Astrocyte (in vitro differentiated cells and primary cell): ENCODE results near the gene SETD1A. TPM values are rescaled to one million over a fixed set of nuclear protein-coding genes. Genes with fewer than 3 reads are reported as not detected.

Experiments
- DNase-seq: peaks from one replicate; pipeline ENCODE4 v3.0.0-alpha.2; 2010; ENCODE audit warnings: low read depth
- FAIRE-seq: peaks from 2 replicates; lab custom pipeline; 2011; peaks lifted over from hg19 to GRCh38; lab: Jason Lieb, UNC
- H2AFZ ChIP-seq: 2 replicates; pipeline ENCODE4 v1.6.0; 2012; ENCODE audit warnings: low read depth, low read length, inconsistent platforms
- H3K27ac ChIP-seq: 2 replicates; pipeline ENCODE4 v1.5.1; 2011; ENCODE audit warnings: low read depth, low read length, inconsistent platforms
- H3K27me3 ChIP-seq: 2 replicates; pipeline ENCODE4 v1.6.0; 2011; ENCODE audit warnings: low read length, inconsistent platforms; ENCODE audit not compliant: insufficient read depth
- H3K36me3 ChIP-seq: 2 replicates; pipeline ENCODE4 v1.5.1; 2011; ENCODE audit warnings: low read length, inconsistent platforms; ENCODE audit not compliant: insufficient read depth
- H3K4me1 ChIP-seq: 2 replicates; pipeline ENCODE4 v1.5.1; 2011; ENCODE audit warnings: low read length, inconsistent platforms; ENCODE audit not compliant: insufficient read depth
- H3K4me2 ChIP-seq: 2 replicates; pipeline ENCODE4 v1.6.0; 2012; ENCODE audit warnings: low read length, inconsistent platforms
- H3K4me3 ChIP-seq: 2 replicates; pipeline ENCODE4 v1.5.1; 2011; ENCODE audit warnings: low read depth, mild to moderate bottlenecking, low read length, inconsistent platforms; ENCODE audit not compliant: insufficient read depth
- H3K79me2 ChIP-seq: 2 replicates; pipeline ENCODE4 v1.6.0; 2012; ENCODE audit warnings: mild to moderate bottlenecking, low read length, inconsistent platforms; ENCODE audit not compliant: insufficient read depth
- H3K9ac ChIP-seq: 2 replicates; pipeline ENCODE4 v1.6.0; 2012; ENCODE audit warnings: mild to moderate bottlenecking, low read length, inconsistent platforms
- H3K9me3 ChIP-seq: 2 replicates; pipeline ENCODE4 v1.5.1; 2012; ENCODE audit warnings: low read depth, mild to moderate bottlenecking, low read length, inconsistent platforms; ENCODE audit not compliant: insufficient read depth
- H4K20me1 ChIP-seq: 2 replicates; pipeline ENCODE4 v1.6.0; 2012; ENCODE audit warnings: low read length, inconsistent platforms; ENCODE audit not compliant: insufficient read depth
- H3K27ac Mint-ChIP-seq: one replicate; pipeline ENCODE4 v1.8.0; 2021; ENCODE audit warnings: mild to moderate bottlenecking, mixed read lengths; ENCODE audit not compliant: unreplicated experiment
- H3K27me3 Mint-ChIP-seq: one replicate; pipeline ENCODE4 v1.8.0; 2021; ENCODE audit warnings: low read depth, mixed read lengths; ENCODE audit not compliant: unreplicated experiment
- H3K36me3 Mint-ChIP-seq: one replicate; pipeline ENCODE4 v1.8.0; 2021; ENCODE audit warnings: low read depth, mixed read lengths; ENCODE audit not compliant: unreplicated experiment
- H3K4me1 Mint-ChIP-seq: one replicate; pipeline ENCODE4 v1.8.0; 2021; ENCODE audit warnings: low read depth, mixed read lengths; ENCODE audit not compliant: unreplicated experiment
- H3K4me3 Mint-ChIP-seq: one replicate; pipeline ENCODE4 v1.8.0; 2021; ENCODE audit warnings: mild to moderate bottlenecking, moderate library complexity, mixed read lengths; ENCODE audit not compliant: unreplicated experiment
- H3K9me3 Mint-ChIP-seq: one replicate; pipeline ENCODE4 v1.8.0; 2021; ENCODE audit warnings: mild to moderate bottlenecking, mixed read lengths; ENCODE audit not compliant: unreplicated experiment
- EZH2 ChIP-seq: IDR thresholded peaks from 2 replicates; pipeline ENCODE4 v1.6.1; 2012; ENCODE audit warnings: mild to moderate bottlenecking, low read length, inconsistent platforms; ENCODE audit not compliant: insufficient read depth
- total RNA-seq: library from RNA; stranded (reverse); gene quantifications from 2 replicates; pipeline ENCODE4 v1.2.1, GENCODE V29; 2021
- TF ChIP-seq, protein P1 (sequence below): IDR thresholded peaks from 2 replicates; pipeline ENCODE4 v1.5.1; 2011; ENCODE audit warnings: low read depth, mild to moderate bottlenecking, inconsistent platforms, low read length, moderate library complexity; ENCODE audit not compliant: insufficient read depth

Gene SETD1A
- total RNA-seq, 1 donor from 2014 or later: 18.7 TPM

DNA sequence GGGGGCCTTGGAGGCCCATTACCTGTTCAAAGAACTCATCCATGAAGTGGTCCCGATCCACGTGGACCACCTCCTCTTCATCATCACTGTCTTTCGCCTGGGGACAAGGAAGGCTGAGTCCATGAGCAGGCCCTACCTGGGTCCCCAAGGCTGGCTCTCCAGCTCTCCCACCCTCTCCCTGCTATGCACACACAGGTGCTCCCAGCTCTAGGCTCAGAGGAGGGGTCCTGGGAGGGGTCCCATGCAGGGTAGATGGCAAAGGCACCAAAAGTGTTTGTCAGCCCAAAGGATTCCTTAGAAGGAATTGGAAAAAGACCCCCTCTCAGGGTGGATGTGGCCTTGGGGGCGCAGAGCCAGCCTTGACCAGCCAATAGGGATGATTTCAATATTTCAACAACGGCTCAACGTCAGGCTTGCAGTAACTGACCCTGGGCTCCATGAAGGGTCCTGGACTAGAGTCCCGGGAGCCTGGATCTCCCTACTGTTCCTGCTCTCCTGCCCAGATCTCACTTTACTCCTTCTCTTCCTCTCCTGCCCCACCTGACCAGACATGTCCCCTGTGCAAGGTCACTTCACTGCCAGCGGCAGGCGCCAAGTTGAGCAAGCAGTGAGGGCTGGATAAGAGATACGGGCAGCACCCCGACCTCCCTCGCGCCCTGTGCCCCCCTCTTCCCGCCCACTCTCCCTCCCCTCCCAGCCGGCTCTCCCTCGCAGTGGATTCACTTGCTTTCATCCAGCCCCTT, 44.1 kb downstream of the SETD1A start:
- Histone ChIP-seq H2AFZ (no peak overlapping the region), H3K27ac (no peak overlapping the region), H3K4me3 (no peak overlapping the region), H3K9ac (no peak overlapping the region), H3K27me3 (no peaks in the 10 kb centered on the region), H3K4me2 (no peak overlapping the region), H3K9me3 (no peaks in the 10 kb centered on the region), H4K20me1 (peaks cover 11% of the 10 kb centered on the region), H3K4me1 (peaks cover 32% of the 10 kb centered on the region), H3K79me2 (peaks cover 44% of the 10 kb centered on the region), H3K36me3 (no peaks in the 10 kb centered on the region)
- Mint-ChIP-seq H3K36me3 (peaks cover 2% of the 10 kb centered on the region), H3K27me3 (no peaks in the 10 kb centered on the region), H3K4me3 (no peak overlapping the region), H3K27ac (peak overlapping the region; percentile 99), H3K4me1 (peaks cover 56% of the 10 kb centered on the region), H3K9me3 (no peaks in the 10 kb centered on the region)
- FAIRE-seq (no peak), DNase-seq (no peak)
- no peak for TF ChIP-seq EZH2
- TF ChIP-seq, protein P1, sequence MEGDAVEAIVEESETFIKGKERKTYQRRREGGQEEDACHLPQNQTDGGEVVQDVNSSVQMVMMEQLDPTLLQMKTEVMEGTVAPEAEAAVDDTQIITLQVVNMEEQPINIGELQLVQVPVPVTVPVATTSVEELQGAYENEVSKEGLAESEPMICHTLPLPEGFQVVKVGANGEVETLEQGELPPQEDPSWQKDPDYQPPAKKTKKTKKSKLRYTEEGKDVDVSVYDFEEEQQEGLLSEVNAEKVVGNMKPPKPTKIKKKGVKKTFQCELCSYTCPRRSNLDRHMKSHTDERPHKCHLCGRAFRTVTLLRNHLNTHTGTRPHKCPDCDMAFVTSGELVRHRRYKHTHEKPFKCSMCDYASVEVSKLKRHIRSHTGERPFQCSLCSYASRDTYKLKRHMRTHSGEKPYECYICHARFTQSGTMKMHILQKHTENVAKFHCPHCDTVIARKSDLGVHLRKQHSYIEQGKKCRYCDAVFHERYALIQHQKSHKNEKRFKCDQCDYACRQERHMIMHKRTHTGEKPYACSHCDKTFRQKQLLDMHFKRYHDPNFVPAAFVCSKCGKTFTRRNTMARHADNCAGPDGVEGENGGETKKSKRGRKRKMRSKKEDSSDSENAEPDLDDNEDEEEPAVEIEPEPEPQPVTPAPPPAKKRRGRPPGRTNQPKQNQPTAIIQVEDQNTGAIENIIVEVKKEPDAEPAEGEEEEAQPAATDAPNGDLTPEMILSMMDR: no peak

DNA sequence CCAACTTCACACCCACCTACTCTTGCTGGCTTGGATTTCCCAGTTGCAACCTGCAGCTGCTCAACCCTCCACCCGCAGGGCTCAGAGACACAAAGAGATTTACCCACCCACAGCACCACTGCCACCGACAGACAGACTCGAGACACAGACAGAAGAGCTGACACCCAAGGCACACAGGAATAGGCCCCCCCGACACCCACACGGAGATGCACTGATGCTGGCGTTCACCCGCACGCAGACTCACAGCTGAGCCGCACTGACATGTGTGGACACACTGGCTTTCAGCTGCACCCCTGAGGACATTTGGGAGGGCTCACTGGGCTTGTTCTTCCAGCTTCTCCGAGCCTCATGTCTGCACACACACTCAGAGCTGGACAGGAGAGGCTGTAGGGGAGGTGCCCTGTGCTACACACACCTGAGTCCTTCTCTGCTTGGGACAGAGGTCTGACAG, 44.7 kb downstream of the SETD1A start:
- Histone ChIP-seq H4K20me1 (peaks cover 11% of the 10 kb centered on the region), H3K4me1 (peaks cover 30% of the 10 kb centered on the region), H3K4me3 (no peak overlapping the region), H3K27me3 (no peaks in the 10 kb centered on the region), H3K9me3 (no peaks in the 10 kb centered on the region), H3K79me2 (peaks cover 47% of the 10 kb centered on the region), H3K4me2 (no peak overlapping the region), H3K36me3 (no peaks in the 10 kb centered on the region), H3K27ac (no peak overlapping the region), H2AFZ (no peak overlapping the region), H3K9ac (no peak overlapping the region)
- Mint-ChIP-seq H3K36me3 (peaks cover 2% of the 10 kb centered on the region), H3K4me1 (peaks cover 56% of the 10 kb centered on the region), H3K27me3 (no peaks in the 10 kb centered on the region), H3K4me3 (no peak overlapping the region), H3K27ac (peak overlapping the region; percentile 99), H3K9me3 (no peaks in the 10 kb centered on the region)
- DNase-seq (no peak), FAIRE-seq (no peak)
- TF ChIP-seq, protein P1: no peak
- no peak for TF ChIP-seq EZH2

GRCh38 chr16:31002862-31003341, 45.3 kb downstream of the SETD1A start:
- Histone ChIP-seq H3K4me2 (no peak overlapping the region), H3K27ac (no peak overlapping the region), H3K9ac (no peak overlapping the region), H3K27me3 (no peaks in the 10 kb centered on the region), H3K4me1 (peaks cover 30% of the 10 kb centered on the region), H4K20me1 (peaks cover 11% of the 10 kb centered on the region), H2AFZ (no peak overlapping the region), H3K36me3 (no peaks in the 10 kb centered on the region), H3K79me2 (peaks cover 53% of the 10 kb centered on the region), H3K4me3 (no peak overlapping the region), H3K9me3 (no peaks in the 10 kb centered on the region)
- Mint-ChIP-seq H3K36me3 (peaks cover 2% of the 10 kb centered on the region), H3K4me3 (no peak overlapping the region), H3K9me3 (no peaks in the 10 kb centered on the region), H3K4me1 (peaks cover 53% of the 10 kb centered on the region), H3K27ac (peak overlapping the region; percentile 99), H3K27me3 (no peaks in the 10 kb centered on the region)
- no peak for FAIRE-seq
- TF ChIP-seq, protein P1: no peak
- no peak for TF ChIP-seq EZH2
- DNase-seq: no peak
